HG03097 (cell line): ENCODE measurements around the gene GLUD2.

Experiments
- ATAC-seq: cut with Tn5 transposase; IDR thresholded peaks from one replicate; pipeline ENCODE4 v1.9.1; 2021; ENCODE audit not compliant: unreplicated experiment, low FRiP score

The GLUD2 gene

GRCh38 chrX:121093011-121093410, 45.6 kb downstream of the GLUD2 start:
- no peak for ATAC-seq
